Occipital lobe (tissue), 2 donors: ENCODE results near the gene PBX4. TPM values are rescaled to one million over a fixed set of nuclear protein-coding genes. Genes with fewer than 3 reads are reported as not detected.
A peak's percentile ranks its signal among the peaks of the same experiment; 100 is the strongest.

Experiments used
- DNase-seq: peaks from one replicate; lab custom pipeline; 2025; lab: John Stamatoyannopoulos, UW
- total RNA-seq: library from RNA; depleted of rRNA; stranded (reverse); fragments of >200 nt; gene quantifications from one replicate; pipeline ENCODE4 v1.2.3, GENCODE V29; 2014

The PBX4 gene
- total RNA-seq, 1 donor from 2014 or later = 14.8 TPM

DNA sequence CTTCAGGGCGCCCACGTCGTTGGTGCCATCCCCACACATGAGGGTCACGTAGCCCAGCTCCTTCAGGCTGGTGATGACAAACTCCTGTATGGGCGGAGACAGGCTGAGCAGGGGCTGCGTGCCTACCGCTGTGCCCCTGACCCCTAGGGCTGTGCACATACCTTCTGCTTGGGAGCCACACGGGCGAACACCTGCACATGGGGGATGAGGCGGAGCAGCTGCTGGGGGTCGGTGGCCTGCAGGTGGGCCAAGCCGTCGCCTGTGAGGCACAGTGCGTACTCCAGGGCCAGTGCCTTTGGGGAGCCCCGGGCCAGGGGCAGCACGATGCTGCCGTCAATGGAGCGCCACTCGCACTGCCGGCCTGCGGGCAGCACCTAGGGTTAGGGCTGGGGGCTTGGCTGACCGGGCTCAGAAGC, 31.1 kb upstream of the PBX4 start:
- DNase-seq = no peak

- DNase-seq = no peak
These were observed 30.7 kb upstream of the PBX4 start for GRCh38 chr19:19649155-19649554.

GRCh38 chr19:19647037-19647835, 28.7 kb upstream of the PBX4 start:
- no peak for DNase-seq

- DNase-seq = no peak
These were observed 26.9 kb upstream of the PBX4 start for GRCh38 chr19:19645233-19645870.

DNA sequence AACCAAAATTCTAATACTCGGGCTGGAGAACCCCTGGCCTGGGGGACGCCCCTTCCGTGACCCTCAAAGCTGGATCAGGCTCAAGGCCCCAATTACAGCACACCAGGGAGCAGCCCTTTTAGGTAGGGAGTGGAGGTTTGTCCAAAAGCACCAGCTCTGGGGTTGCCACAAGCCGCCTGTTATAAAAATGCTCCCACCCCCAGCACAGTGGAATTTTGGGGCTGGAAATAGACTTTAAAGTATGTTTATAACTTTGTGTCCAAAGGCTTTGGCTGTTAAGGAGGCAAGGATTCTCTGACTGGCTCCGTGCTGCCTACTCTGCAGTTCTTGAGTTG, 25.5 kb upstream of the PBX4 start:
- no peak for DNase-seq

GRCh38 chr19:19643158-19644053, 24.9 kb upstream of the PBX4 start, which contains the start of gene GMIP:
TSS of gene GMIP (minus strand) at chr19:19643657. CDS start at chr19:19643529, 128 bp downstream.
- DNase-seq = peak; percentile 50

DNA sequence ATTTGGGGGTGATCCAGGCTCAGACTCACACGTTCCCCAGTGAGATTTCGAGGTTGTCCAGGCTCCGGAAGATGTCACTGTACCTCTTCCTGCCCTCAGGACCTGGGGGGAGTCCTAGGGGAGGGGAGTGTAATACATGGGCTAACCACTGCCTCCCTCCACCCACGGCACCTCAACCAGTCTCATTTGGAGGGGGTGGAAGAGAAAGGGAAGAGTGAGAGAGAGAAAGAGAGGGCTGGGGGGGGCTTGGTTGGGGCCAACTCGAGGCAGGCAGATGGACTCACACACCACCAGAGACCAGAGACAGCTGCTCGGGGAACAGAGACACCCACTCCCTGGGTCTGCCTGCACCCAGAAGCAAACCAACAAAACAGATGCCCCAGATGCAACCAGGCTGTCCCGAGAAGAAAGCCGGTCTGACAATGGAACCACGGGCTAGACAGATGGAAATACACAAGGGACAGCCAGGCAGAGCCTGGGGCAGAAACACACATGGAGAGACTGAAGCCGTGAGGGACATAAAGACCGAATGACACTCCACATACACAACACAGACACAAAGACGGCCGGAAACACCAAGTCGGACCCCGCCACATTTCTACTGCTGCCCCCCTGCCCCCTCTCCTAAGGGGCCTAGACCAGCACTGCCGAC, 24.1 kb upstream of the PBX4 start:
- DNase-seq = no peak

DNA sequence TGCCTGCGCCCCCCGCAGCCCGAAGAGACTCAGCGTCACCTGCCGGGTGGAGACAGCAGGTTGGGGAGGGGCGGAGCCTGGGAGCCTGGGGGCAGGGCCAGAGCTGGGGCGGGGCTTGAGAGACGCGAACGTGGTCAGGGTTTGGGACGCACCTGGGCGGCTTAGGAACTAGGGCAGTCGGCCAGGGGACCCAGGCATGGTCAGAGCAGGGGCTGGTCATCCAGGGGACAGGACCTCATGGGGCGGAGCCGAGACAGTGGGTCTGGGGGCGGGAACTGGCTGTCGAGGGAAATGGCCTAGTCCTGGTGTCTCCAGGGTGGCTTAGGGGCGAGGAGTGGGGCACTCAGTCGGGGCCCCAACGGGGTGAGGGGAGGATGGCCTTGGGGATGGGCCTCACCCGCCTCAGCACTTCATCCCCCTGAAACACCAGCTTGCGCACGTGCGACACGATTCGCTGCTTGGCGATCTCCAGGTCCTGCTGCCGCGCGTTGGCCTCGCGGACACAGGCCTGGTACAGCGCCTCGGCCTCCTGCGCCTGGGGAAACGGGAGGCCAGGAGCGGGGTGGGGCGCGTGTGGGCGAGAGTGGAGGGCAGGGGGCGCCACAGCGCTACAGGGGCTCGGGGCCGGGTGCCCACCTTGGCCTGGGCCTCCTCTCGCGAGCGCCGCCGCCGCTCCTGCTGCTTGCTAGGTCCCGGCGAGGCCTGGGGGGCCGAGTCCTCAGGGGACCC, 19.2 kb upstream of the PBX4 start:
- no peak for DNase-seq

- no peak for DNase-seq
These were observed 18.7 kb upstream of the PBX4 start for GRCh38 chr19:19637186-19637522.

- no peak for DNase-seq
These were observed 18.2 kb upstream of the PBX4 start for GRCh38 chr19:19636573-19637185.

- DNase-seq = no peak
These were observed 16.8 kb upstream of the PBX4 start for GRCh38 chr19:19635313-19635702.

- DNase-seq = no peak
These were observed 16.2 kb upstream of the PBX4 start for GRCh38 chr19:19634516-19635312.

DNA sequence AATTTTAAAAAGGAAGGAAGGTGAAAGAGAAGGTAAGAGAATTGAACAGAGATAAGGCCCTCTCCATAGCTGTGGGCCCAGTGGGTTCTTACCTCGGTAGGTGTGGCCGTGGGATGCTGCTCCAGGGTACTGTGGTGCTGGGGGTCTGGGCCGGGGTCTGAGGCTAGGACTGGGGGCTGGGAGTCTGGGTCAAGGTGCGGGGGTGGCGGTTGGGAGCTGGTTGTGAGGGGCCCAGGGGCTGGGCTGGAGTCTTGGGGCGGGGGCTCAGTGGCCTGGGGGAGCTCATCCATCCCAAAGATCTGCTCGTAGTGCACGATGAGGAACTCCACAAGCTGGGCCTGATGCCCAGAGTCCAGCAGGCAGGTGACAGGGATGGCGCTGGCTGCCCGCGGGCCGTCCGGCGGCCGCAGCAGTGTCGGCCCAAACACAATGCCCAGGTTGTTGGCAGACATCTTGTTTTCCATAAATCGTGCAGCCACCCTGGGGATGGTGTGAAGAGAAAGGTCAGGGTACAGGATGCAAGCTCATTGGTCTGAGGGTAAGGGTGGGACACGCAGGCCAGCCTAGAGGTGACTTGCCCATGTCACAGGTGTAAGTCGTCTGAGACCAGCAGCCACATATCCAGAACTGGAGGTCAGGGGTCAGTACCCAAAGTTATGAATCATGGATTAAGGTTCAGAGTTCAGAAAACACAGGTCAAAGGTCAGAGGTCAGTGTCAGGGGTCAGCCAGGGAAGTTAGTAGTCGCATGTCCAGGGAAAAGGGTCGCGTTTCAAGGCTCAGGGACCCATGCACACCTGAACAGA, 15.4 kb upstream of the PBX4 start:
- DNase-seq = no peak

- no peak for DNase-seq
These were observed 14.2 kb upstream of the PBX4 start for GRCh38 chr19:19632661-19633060.

GRCh38 chr19:19631346-19631745, 12.9 kb upstream of the PBX4 start:
- DNase-seq = no peak

- no peak for DNase-seq
These were observed 11.9 kb upstream of the PBX4 start for GRCh38 chr19:19630426-19630825.

DNA sequence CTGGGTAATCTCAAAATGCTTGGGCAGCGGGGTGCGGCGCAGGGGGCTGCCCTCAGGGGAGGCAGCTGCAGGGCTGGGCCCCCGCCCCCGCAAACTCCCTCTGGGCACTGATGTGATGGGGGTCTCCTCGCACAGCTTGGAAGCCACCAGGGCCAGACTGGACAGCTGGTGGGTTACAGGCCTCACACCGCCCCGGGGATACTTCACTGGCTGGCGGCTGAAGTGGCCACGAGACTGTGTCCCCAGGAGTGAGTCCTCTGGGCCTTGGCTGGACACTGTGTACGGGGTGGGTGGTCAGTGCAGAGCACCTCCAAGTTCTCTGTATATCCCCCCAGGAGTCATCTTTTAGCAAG, 11.6 kb upstream of the PBX4 start:
- DNase-seq = no peak

DNA sequence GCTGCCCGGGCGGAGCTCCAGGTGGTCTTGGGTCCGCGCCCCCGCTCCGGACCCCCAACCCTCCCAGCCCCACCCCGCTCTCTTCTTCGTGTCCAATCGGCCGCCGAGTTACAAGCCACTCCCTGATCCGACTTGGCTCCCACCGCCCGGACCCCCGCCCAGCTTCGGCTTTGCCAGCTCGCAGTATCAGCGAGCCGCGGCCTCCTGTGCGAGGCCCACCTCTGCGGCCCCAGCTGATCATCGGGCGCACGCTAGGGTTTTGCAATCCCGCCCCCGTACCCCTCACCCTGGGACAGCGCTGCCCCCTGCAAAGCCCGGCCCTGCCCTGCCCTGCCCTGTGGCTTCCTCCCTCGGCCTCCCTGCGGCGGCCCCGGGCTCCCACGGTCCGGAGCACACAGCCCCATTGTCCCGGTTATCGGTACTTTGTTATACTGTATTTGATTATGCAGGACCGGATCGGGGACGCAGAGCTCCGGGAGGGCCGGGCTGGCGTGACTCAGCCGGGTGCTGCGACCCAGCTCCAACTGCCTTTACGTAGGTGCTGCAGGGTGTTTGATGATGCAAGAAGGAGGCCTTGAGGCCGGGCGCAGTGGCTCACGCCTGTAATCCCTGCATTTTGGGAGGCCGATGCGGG, 10.1 kb upstream of the PBX4 start:
- DNase-seq = no peak
